IMR-90 (cell line): ENCODE results near the gene DVL3. TPM values are rescaled to one million over a fixed set of nuclear protein-coding genes. Genes with fewer than 3 reads are reported as not detected.

Experiments used
- BHLHE40 ChIP-seq: fragments of 150-350 bp; IDR thresholded peaks from 2 replicates; pipeline ENCODE4 v1.6.1; 2016; ENCODE audit warnings: mild to moderate bottlenecking, low read depth, low read length
- MAZ ChIP-seq: IDR thresholded peaks from 2 replicates; pipeline ENCODE4 v1.6.1; 2012; ENCODE audit warnings: low read depth, mild to moderate bottlenecking, low read length, improper control_type of control experiment, moderate library complexity, borderline replicate concordance
- polyA plus RNA-seq, 3 experiments: library from polyadenylated mRNA; depleted of rRNA; stranded (reverse); fragments of >200 nt; gene quantifications; 2 replicates each; pipeline ENCODE4 v1.2.3, GENCODE V29; 2012; ENCODE audit warnings: low replicate concordance in 1 of 3
- total RNA-seq: library from RNA; depleted of rRNA; stranded (reverse); fragments of >200 nt; gene quantifications from 2 replicates; pipeline ENCODE4 v1.2.3, GENCODE V29; 2012
- TF ChIP-seq, protein P1 (sequence below): fragments of 150-350 bp; IDR thresholded peaks from 2 replicates; pipeline ENCODE4 v1.6.1; 2016; ENCODE audit warnings: low read depth, mild to moderate bottlenecking, low read length, moderate library complexity, borderline replicate concordance
- TF ChIP-seq, protein P2 (sequence below): fragments of 150-350 bp; IDR thresholded peaks from 2 replicates; pipeline ENCODE4 v1.6.1; 2017; ENCODE audit warnings: mild to moderate bottlenecking, antibody characterized with exemption, low read length, low read depth

Gene DVL3
- total and polyA plus RNA-seq, 2 of the 4 experiments (the other 2 are of a cell fraction): 23.3 to 40.4 TPM

DNA sequence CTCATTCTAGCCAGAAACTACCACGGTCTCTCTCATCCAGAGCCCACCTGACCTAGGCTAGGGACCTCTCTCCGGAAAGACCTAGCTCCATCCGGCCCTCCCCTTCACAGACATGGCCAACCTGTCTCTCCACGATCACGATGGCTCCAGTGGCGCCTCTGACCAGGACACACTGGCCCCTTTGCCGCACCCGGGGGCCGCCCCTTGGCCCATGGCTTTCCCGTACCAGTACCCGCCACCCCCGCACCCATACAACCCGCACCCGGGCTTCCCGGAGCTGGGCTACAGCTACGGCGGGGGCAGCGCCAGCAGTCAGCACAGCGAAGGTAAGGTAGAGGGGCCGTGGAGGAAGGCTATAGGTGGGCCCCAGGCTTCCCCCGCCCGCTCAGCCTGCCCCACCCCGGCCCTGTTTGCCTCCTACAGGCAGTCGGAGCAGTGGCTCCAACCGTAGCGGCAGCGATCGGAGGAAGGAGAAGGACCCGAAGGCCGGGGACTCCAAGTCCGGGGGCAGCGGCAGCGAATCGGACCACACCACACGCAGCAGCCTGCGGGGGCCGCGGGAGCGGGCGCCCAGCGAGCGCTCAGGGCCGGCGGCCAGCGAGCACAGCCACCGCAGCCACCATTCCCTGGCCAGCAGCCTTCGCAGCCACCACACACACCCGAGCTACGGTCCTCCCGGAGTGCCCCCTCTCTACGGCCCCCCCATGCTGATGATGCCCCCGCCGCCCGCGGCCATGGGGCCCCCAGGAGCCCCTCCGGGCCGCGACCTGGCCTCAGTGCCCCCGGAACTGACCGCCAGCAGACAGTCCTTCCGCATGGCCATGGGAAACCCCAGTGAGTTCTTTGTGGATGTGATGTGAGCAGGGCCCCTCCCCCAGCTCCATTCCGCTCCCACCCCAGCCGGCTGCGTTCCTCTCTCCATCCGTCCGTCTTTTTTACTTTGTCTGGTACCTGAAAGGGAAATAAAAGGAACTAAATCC is 15.0 kb downstream of the DVL3 start (continued):
- TF ChIP-seq, protein P1, sequence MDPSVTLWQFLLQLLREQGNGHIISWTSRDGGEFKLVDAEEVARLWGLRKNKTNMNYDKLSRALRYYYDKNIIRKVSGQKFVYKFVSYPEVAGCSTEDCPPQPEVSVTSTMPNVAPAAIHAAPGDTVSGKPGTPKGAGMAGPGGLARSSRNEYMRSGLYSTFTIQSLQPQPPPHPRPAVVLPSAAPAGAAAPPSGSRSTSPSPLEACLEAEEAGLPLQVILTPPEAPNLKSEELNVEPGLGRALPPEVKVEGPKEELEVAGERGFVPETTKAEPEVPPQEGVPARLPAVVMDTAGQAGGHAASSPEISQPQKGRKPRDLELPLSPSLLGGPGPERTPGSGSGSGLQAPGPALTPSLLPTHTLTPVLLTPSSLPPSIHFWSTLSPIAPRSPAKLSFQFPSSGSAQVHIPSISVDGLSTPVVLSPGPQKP: no peak
- TF ChIP-seq BHLHE40: no peak
- no peak for TF ChIP-seq MAZ
- TF ChIP-seq, protein P2, sequence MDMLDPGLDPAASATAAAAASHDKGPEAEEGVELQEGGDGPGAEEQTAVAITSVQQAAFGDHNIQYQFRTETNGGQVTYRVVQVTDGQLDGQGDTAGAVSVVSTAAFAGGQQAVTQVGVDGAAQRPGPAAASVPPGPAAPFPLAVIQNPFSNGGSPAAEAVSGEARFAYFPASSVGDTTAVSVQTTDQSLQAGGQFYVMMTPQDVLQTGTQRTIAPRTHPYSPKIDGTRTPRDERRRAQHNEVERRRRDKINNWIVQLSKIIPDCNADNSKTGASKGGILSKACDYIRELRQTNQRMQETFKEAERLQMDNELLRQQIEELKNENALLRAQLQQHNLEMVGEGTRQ: no peak
